HepG2 (cell line): ENCODE data around the gene VPS50. TPM values are rescaled to one million over a fixed set of nuclear protein-coding genes. Genes with fewer than 3 reads are reported as not detected.

Source experiments
- ATAC-seq: fragments of 200-7000 bp; cut with Tn5 transposase; 3 replicates; pipeline ENCODE4 v1.9.1; 2020; ENCODE audit warnings: mild to moderate bottlenecking, moderate library complexity
- BruUV-seq: library from RNA; stranded (reverse); fragments of 400-500 nt; replicated peaks from 2 replicates; lab custom pipeline; 2021; lab: Mats Ljungman, UMichigan
- CTCF ChIA-PET: fragments of 300-600 bp; formaldehyde crosslinking; extraction: SDS; loops from one replicate; lab custom pipeline; 2021; ENCODE audit warnings: low total read pairs, inconsistent platforms, low intra/inter-chr PET ratio; lab: Yijun Ruan, JAX
- POLR2A ChIA-PET: fragments of 350-600 bp; sonication (Branson Sonifier 250); formaldehyde crosslinking; loops from one replicate; lab custom pipeline; 2020; ENCODE audit warnings: antibody characterized with exemption, inconsistent platforms; lab: Yijun Ruan, JAX
- DNase-seq: peaks from one replicate; pipeline ENCODE4 v3.0.0-alpha.2; 2015; ENCODE audit warnings: low spot score
- FAIRE-seq: peaks from 3 replicates; lab custom pipeline; 2011; peaks lifted over from hg19 to GRCh38; lab: Jason Lieb, UNC
- H2AFZ ChIP-seq: one replicate; pipeline ENCODE4 v1.6.1; 2011; ENCODE audit warnings: low read length, inconsistent platforms
- H3K27ac ChIP-seq: fragments of 300-600 bp; 3 replicates; pipeline ENCODE4 v1.8.0; 2011; ENCODE audit warnings: mixed run types, mild to moderate bottlenecking, mixed read lengths, low read length, inconsistent platforms; ENCODE audit not compliant: insufficient read depth; ENCODE audit errors: extremely low read length
- H3K27me3 ChIP-seq, 2 experiments: fragments of 200-600 bp in 1 of 2; 2 replicates in 1 of 2; 3 replicates in 1 of 2; pipeline versions ENCODE4 v1.6.0 to v1.8.0; 2011; ENCODE audit warnings: low read length in 2 of 2, mild to moderate bottlenecking in 2 of 2, moderate library complexity in 2 of 2, inconsistent platforms in 1 of 2; ENCODE audit not compliant: insufficient read depth in 2 of 2, control insufficient read depth in 1 of 2
- H3K36me3 ChIP-seq, 2 experiments: fragments of 200-600 bp in 1 of 2; replicated peaks in 1 of 2; 2 replicates in 1 of 2; 3 replicates in 1 of 2; pipeline versions ENCODE4 v1.5.1 to v1.8.0; 2011; ENCODE audit warnings: low read length in 2 of 2, inconsistent platforms in 1 of 2; ENCODE audit not compliant: insufficient read depth in 2 of 2, control insufficient read depth in 1 of 2
- H3K4me1 ChIP-seq: 2 replicates; pipeline ENCODE4 v1.5.1; 2012; ENCODE audit warnings: low read length, inconsistent platforms; ENCODE audit not compliant: insufficient read depth
- H3K4me2 ChIP-seq: 2 replicates; pipeline ENCODE4 v1.6.0; 2011; ENCODE audit warnings: low read depth, low read length, inconsistent platforms
- H3K4me3 ChIP-seq, 3 experiments: fragments of 200-600 bp in 1 of 3; sonication (generic), shearing (Covaris generic) in 1 of 3; replicated peaks in 1 of 3; 2 replicates each; pipeline ENCODE4 v1.5.1; 2011 to 2016; ENCODE audit warnings: low read length in 3 of 3, inconsistent platforms in 2 of 3, low read depth in 2 of 3, mild to moderate bottlenecking in 2 of 3, control low read depth in 1 of 3, mixed read lengths in 1 of 3; ENCODE audit not compliant: insufficient read depth in 1 of 3
- H3K79me2 ChIP-seq: one replicate; pipeline ENCODE4 v1.6.1; 2011; ENCODE audit warnings: low read length, inconsistent platforms; ENCODE audit not compliant: insufficient read depth
- H3K9ac ChIP-seq: 2 replicates; pipeline ENCODE4 v1.6.0; 2011; ENCODE audit warnings: mild to moderate bottlenecking, low read depth, low read length, inconsistent platforms; ENCODE audit not compliant: insufficient read depth
- H3K9me3 ChIP-seq: 2 replicates; pipeline ENCODE4 v1.5.1; 2012; ENCODE audit warnings: mild to moderate bottlenecking, low read length
- H4K20me1 ChIP-seq: 2 replicates; pipeline ENCODE4 v1.6.0; 2011; ENCODE audit warnings: inconsistent platforms, mild to moderate bottlenecking, low read length, moderate library complexity; ENCODE audit not compliant: insufficient read depth
- ATF7-NPFF ChIP-seq: sonication (generic); formaldehyde crosslinking; IDR thresholded peaks from 2 replicates; pipeline ENCODE4 v1.8.1; 2023; ENCODE audit warnings: mild to moderate bottlenecking, low read depth, missing genetic modification reagents, moderate library complexity
- CREB1 ChIP-seq, 2 experiments: fragments of 450-650 bp in 1 of 2; IDR thresholded peaks; 2 replicates each; pipeline ENCODE4 v1.6.1; 2016 to 2017; ENCODE audit warnings: control low read depth in 1 of 2, mild to moderate bottlenecking in 1 of 2, missing compliant biosample characterization in 1 of 2, missing genetic modification characterization in 1 of 2
- EED ChIP-seq: sonication (generic); formaldehyde crosslinking; IDR thresholded peaks from 2 replicates; pipeline ENCODE4 v1.5.0; 2020; ENCODE audit warnings: mild to moderate bottlenecking, missing genetic modification reagents
- EZH2 ChIP-seq: conservative IDR thresholded peaks from 2 replicates; pipeline ENCODE4 v1.6.1; 2012; ENCODE audit warnings: mild to moderate bottlenecking, low read depth, low read length, moderate library complexity
- FLYWCH1 ChIP-seq: sonication (generic); formaldehyde crosslinking; IDR thresholded peaks from 2 replicates; pipeline ENCODE4 v1.8.1; 2023; ENCODE audit warnings: mild to moderate bottlenecking, missing genetic modification reagents
- JUNB ChIP-seq: sonication (generic); formaldehyde crosslinking; IDR thresholded peaks from 2 replicates; pipeline ENCODE4 v1.8.0; 2022; ENCODE audit warnings: missing genetic modification reagents, mild to moderate bottlenecking, borderline replicate concordance
- MTA3 ChIP-seq: sonication (generic); formaldehyde crosslinking; IDR thresholded peaks from 2 replicates; pipeline ENCODE4 v1.4.0; 2020; ENCODE audit warnings: missing genetic modification reagents
- NFATC3 ChIP-seq: sonication (generic); formaldehyde crosslinking; IDR thresholded peaks from 2 replicates; pipeline ENCODE4 v1.5.1; 2020; ENCODE audit warnings: mild to moderate bottlenecking, missing genetic modification reagents
- NFRKB ChIP-seq: fragments of 450-650 bp; IDR thresholded peaks from 2 replicates; pipeline ENCODE4 v1.6.1; 2017
- THAP9 ChIP-seq: sonication (generic); formaldehyde crosslinking; IDR thresholded peaks from 2 replicates; pipeline ENCODE4; 2020; ENCODE audit warnings: missing genetic modification reagents, mild to moderate bottlenecking, borderline replicate concordance
- ZFAT ChIP-seq: sonication (generic); formaldehyde crosslinking; conservative IDR thresholded peaks from 2 replicates; pipeline ENCODE4 v1.8.1; 2023; ENCODE audit warnings: missing genetic modification reagents, inconsistent platforms
- ZGPAT ChIP-seq: IDR thresholded peaks from 2 replicates; pipeline ENCODE4 v1.6.1; 2016; ENCODE audit warnings: mild to moderate bottlenecking
- ZNF788 ChIP-seq: sonication (generic); formaldehyde crosslinking; IDR thresholded peaks from 2 replicates; pipeline ENCODE4 v1.5.0; 2020; ENCODE audit warnings: mild to moderate bottlenecking, missing genetic modification reagents, borderline replicate concordance
- WGBS: methylation state at CpG from one replicate; pipeline ENCODE4 v1.1.6; 2017; ENCODE audit warnings: low lambda C conversion rate; 5-methylcytosine and 5-hydroxymethylcytosine counted together
- in situ Hi-C: cut with HindIII; loops from 2 replicates; pipeline ENCODE4 v1.10.0; 2017; ENCODE audit warnings: low pct_unique_long_range_greater_than_20kb; ENCODE audit not compliant: extremely low pct_ligation_motif_present
- intact Hi-C: fragments of 100-400 bp; cut with micrococcal nuclease; formaldehyde crosslinking; loops from one replicate; pipeline ENCODE4 v1.10.0; 2022; ENCODE audit not compliant: unreplicated experiment
- polyA plus RNA-seq, 8 experiments: library from polyadenylated mRNA; depleted of rRNA in 3 of 8; stranded (reverse) in 7 of 8; unstranded in 1 of 8; fragments of >200 nt; fragmentation: Illumina TruSeq in 4 of 8; extraction: Trizol in 4 of 8; gene quantifications; 2 replicates each; pipeline versions ENCODE4 v1.2.1 to v1.2.3, GENCODE V29; 2011 to 2016; ENCODE audit warnings: low read depth in 4 of 8, missing spikeins in 1 of 8, mixed read lengths in 1 of 8; ENCODE audit not compliant: insufficient read depth in 1 of 8
- total RNA-seq, 5 experiments: library from RNA; depleted of rRNA; stranded (reverse); fragments of >200 nt; fragmentation: Illumina TruSeq; extraction: Trizol; gene quantifications; 2 replicates each; pipeline ENCODE4 v1.2.3, GENCODE V29; 2016; ENCODE audit warnings: low read depth in 1 of 5

The VPS50 gene
- total and polyA plus RNA-seq, 2 of the 13 experiments (the other 11 are each of a cell fraction or from before 2014, with no cell fraction given), result 10.3 to 20.4 TPM

GRCh38 chr7:93238748-93239147, 6.6 kb downstream of the VPS50 start (continued):
- no peak for TF ChIP-seq THAP9 (CRISPR knock-in tag)
- TF ChIP-seq, all 625 proteins: peak for 0

- intact Hi-C loops (loop anchor here (10.0 kb wide), 1 partner anchor 845 kb away; no protein-coding TSS in a partner anchor), in situ Hi-C loops (no loop called here)
- Histone ChIP-seq H4K20me1 (no peaks in the 10 kb centered on the region), H3K27me3 (no peaks in the 10 kb centered on the region), H3K9me3 (no peaks in the 10 kb centered on the region), H3K9ac (no peak overlapping the region), H3K4me1 (no peaks in the 10 kb centered on the region), H3K79me2 (peaks cover 2% of the 10 kb centered on the region), H3K36me3 (0 out of 5 replicates have a peak, but pooled peaks cover 0 to 3% of the 10 kb centered on the region in 2 experiments), H3K4me2 (no peak overlapping the region), H3K4me3 (no peak overlapping the region), H3K27ac (no peak overlapping the region), H2AFZ (no peak overlapping the region)
- 96% methylated on average over 4 of the region's 4 CpGs for WGBS
- FAIRE-seq (no peak), ATAC-seq (no peak), DNase-seq (no peak)
- no peak for TF ChIP-seq NFATC3
- POLR2A ChIA-PET, result no interaction called here
- CTCF ChIA-PET, result no interaction called here
- BruUV-seq, result no TSS peak
These were observed 7.7 kb downstream of the VPS50 start for GRCh38 chr7:93239824-93240223.

- in situ Hi-C loops (no loop called here), intact Hi-C loops (loop anchor here (10.0 kb wide), 1 partner anchor 843 kb away; no protein-coding TSS in a partner anchor)
- TF ChIP-seq EZH2 (no peak), ZGPAT (CRISPR knock-in tag) (no peak), JUNB (CRISPR knock-in tag) (no peak), MTA3 (CRISPR knock-in tag) (no peak), EED (CRISPR knock-in tag) (no peak), ZNF788 (CRISPR knock-in tag) (no peak), FLYWCH1 (no peak), NFRKB (no peak), ATF7-NPFF (no peak), CREB1 (IDR thresholded peaks at IDR 0.05) (no peak), CREB1 (CRISPR knock-in tag; IDR thresholded peaks at IDR 0.05) (no peak), ZFAT (CRISPR knock-in tag) (no peak)
These were observed 9.9 kb downstream of the VPS50 start for GRCh38 chr7:93242106-93242505.

More at GRCh38 chr7:93242106-93242505, 9.9 kb downstream of the VPS50 start:
- FAIRE-seq, result no peak
- peaks cover 3% of the 10 kb centered on the region; the same call in 1 of the 2 replicates for H4K20me1 ChIP-seq
- no peak overlapping the region for H2AFZ ChIP-seq
- no peak overlapping the region for H3K27ac ChIP-seq
- H3K4me1 ChIP-seq, result no peaks in the 10 kb centered on the region
- H3K36me3 ChIP-seq, result 0 out of 5 replicates have a peak, but pooled peaks cover 0 to 3% of the 10 kb centered on the region in 2 experiments
- H3K9me3 ChIP-seq, result no peaks in the 10 kb centered on the region
- peaks cover 2% of the 10 kb centered on the region for H3K79me2 ChIP-seq
- DNase-seq, result no peak
- no peaks in the 10 kb centered on the region for H3K27me3 ChIP-seq
- ATAC-seq, result no peak
- BruUV-seq, result no TSS peak
- no peak overlapping the region for H3K4me2 ChIP-seq
- WGBS, result 91% methylated on average over 3 of the region's 3 CpGs
- H3K9ac ChIP-seq, result no peak overlapping the region
- H3K4me3 ChIP-seq, result no peak overlapping the region
- ChIA-PET POLR2A (no interaction called here), CTCF (no interaction called here)
